Prostate gland (tissue), 2 donors: Measurements from ENCODE around the gene CSH1.

Source experiments
- CTCF ChIP-seq, 4 experiments: fragments of 200-600 bp in 2 of 4; fragments of 450-650 bp in 2 of 4; sonication (generic) in 2 of 4; IDR thresholded peaks; 1 replicate in 3 of 4; 2 replicates in 1 of 4; pipeline ENCODE4 v1.5.1; 2016 to 2019; ENCODE audit warnings: antibody characterized with exemption in 4 of 4, mild to moderate bottlenecking in 2 of 4, moderate library complexity in 2 of 4
- POLR2A ChIP-seq: fragments of 450-650 bp; IDR thresholded peaks from one replicate; pipeline ENCODE4 v1.6.1; 2016; ENCODE audit warnings: antibody characterized with exemption, mild to moderate bottlenecking
- POLR2AphosphoS5 ChIP-seq: sonication (generic); formaldehyde crosslinking; IDR thresholded peaks from one replicate; pipeline ENCODE4 v1.6.1; 2017; ENCODE audit warnings: antibody characterized with exemption

- TF ChIP-seq CTCF (IDR thresholded peaks at IDR 0.05) (no peak), POLR2A (no peak), POLR2AphosphoS5 (no peak)
Observed at GRCh38 chr17:63939884-63940283, 43.5 kb upstream of the CSH1 start.
